BJ (cell line): ENCODE data around the gene LRIF1. TPM values are rescaled to one million over a fixed set of nuclear protein-coding genes. Genes with fewer than 3 reads are reported as not detected.

Source experiments
- CTCF ChIA-PET: fragments of 350-600 bp; formaldehyde crosslinking; extraction: SDS; loops from one replicate; lab custom pipeline; 2021; ENCODE audit warnings: antibody characterized with exemption, inconsistent platforms; lab: Yijun Ruan, JAX
- POLR2A ChIA-PET: fragments of 300-600 bp; sonication (Branson Sonifier 250); formaldehyde crosslinking; extraction: SDS; loops from one replicate; lab custom pipeline; 2021; ENCODE audit warnings: antibody characterized with exemption; lab: Charles Lee
- DNase-seq: peaks from one replicate; pipeline ENCODE4 v3.0.0-alpha.2; 2011; ENCODE audit warnings: low read depth
- H3K27me3 ChIP-seq: 2 replicates; pipeline ENCODE4 v1.6.0; 2011; ENCODE audit warnings: low read length; ENCODE audit not compliant: control insufficient read depth, insufficient read depth
- H3K36me3 ChIP-seq: 2 replicates; pipeline ENCODE4 v1.5.1; 2011; ENCODE audit warnings: low read length; ENCODE audit not compliant: control insufficient read depth, insufficient read depth
- H3K4me3 ChIP-seq: 2 replicates; pipeline ENCODE4 v1.5.1; 2011; ENCODE audit warnings: low read depth, mild to moderate bottlenecking, control low read depth, low read length
- CTCF ChIP-seq: IDR thresholded peaks from 2 replicates; pipeline ENCODE4 v1.5.1; 2011; ENCODE audit warnings: low read depth, mild to moderate bottlenecking, control low read depth, inconsistent platforms, low read length, moderate library complexity; ENCODE audit not compliant: insufficient read depth
- polyA plus RNA-seq: library from polyadenylated mRNA; depleted of rRNA; stranded (reverse); fragments of >200 nt; gene quantifications from 2 replicates; pipeline ENCODE4 v1.2.3, GENCODE V29; 2011; rRNA removed

Gene LRIF1
- polyA plus RNA-seq, 1 experiment = 8.3 TPM

- no peak for DNase-seq
- ChIA-PET POLR2A (no interaction called here), CTCF (no interaction called here)
- Histone ChIP-seq H3K36me3 (no peaks in the 10 kb centered on the region), H3K4me3 (no peak overlapping the region), H3K27me3 (no peaks in the 10 kb centered on the region)
- TF ChIP-seq CTCF = no peak
Measured at GRCh38 chr1:110897681-110898080, 66.0 kb downstream of the LRIF1 start.

Other genes with a start within 250 kb of the LRIF1 start
- not detected in 2 replicates for gene CD53, start 90.8 kb downstream of the LRIF1 start, polyA plus RNA-seq
- 58.8 and 110 TPM in 2 replicates for gene DRAM2, start 176.2 kb upstream of the LRIF1 start, polyA plus RNA-seq
- gene CEPT1, start 176.3 kb upstream of the LRIF1 start, polyA plus RNA-seq = 15.5 and 30.9 TPM in 2 replicates
- gene DENND2D, start 236.7 kb upstream of the LRIF1 start, polyA plus RNA-seq = 3.9 and 4.1 TPM in 2 replicates